ENCODE data around the gene PYGO1. TPM values are rescaled to one million over a fixed set of nuclear protein-coding genes. Genes with fewer than 3 reads are reported as not detected.

The PYGO1 gene
- total and polyA plus RNA-seq, 2 of the 8 experiments (the other 6 are each of a cell fraction or from before 2014, with no cell fraction given) = 0.50 to 1.1 TPM

DNA sequence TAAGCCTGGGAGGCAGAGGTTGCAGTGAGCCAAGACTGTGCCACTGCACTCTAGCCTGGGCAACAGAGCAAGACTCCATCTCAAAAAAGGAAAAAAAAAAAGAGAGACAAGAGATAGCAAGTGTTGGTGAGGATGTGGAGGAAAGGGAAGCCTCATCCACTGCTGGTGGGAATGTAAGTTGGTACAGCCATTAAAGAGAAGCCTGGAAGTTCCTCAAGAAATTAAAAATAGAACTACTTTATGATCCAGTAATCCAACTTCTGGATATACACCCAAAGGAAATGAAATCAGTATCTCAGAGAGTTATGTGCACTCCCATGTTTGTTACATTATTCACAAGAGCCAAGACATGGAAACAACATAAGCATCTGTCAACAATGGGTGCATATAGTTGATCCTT, 14.9 kb downstream of the PYGO1 start (continued):
- TF ChIP-seq, protein P1, sequence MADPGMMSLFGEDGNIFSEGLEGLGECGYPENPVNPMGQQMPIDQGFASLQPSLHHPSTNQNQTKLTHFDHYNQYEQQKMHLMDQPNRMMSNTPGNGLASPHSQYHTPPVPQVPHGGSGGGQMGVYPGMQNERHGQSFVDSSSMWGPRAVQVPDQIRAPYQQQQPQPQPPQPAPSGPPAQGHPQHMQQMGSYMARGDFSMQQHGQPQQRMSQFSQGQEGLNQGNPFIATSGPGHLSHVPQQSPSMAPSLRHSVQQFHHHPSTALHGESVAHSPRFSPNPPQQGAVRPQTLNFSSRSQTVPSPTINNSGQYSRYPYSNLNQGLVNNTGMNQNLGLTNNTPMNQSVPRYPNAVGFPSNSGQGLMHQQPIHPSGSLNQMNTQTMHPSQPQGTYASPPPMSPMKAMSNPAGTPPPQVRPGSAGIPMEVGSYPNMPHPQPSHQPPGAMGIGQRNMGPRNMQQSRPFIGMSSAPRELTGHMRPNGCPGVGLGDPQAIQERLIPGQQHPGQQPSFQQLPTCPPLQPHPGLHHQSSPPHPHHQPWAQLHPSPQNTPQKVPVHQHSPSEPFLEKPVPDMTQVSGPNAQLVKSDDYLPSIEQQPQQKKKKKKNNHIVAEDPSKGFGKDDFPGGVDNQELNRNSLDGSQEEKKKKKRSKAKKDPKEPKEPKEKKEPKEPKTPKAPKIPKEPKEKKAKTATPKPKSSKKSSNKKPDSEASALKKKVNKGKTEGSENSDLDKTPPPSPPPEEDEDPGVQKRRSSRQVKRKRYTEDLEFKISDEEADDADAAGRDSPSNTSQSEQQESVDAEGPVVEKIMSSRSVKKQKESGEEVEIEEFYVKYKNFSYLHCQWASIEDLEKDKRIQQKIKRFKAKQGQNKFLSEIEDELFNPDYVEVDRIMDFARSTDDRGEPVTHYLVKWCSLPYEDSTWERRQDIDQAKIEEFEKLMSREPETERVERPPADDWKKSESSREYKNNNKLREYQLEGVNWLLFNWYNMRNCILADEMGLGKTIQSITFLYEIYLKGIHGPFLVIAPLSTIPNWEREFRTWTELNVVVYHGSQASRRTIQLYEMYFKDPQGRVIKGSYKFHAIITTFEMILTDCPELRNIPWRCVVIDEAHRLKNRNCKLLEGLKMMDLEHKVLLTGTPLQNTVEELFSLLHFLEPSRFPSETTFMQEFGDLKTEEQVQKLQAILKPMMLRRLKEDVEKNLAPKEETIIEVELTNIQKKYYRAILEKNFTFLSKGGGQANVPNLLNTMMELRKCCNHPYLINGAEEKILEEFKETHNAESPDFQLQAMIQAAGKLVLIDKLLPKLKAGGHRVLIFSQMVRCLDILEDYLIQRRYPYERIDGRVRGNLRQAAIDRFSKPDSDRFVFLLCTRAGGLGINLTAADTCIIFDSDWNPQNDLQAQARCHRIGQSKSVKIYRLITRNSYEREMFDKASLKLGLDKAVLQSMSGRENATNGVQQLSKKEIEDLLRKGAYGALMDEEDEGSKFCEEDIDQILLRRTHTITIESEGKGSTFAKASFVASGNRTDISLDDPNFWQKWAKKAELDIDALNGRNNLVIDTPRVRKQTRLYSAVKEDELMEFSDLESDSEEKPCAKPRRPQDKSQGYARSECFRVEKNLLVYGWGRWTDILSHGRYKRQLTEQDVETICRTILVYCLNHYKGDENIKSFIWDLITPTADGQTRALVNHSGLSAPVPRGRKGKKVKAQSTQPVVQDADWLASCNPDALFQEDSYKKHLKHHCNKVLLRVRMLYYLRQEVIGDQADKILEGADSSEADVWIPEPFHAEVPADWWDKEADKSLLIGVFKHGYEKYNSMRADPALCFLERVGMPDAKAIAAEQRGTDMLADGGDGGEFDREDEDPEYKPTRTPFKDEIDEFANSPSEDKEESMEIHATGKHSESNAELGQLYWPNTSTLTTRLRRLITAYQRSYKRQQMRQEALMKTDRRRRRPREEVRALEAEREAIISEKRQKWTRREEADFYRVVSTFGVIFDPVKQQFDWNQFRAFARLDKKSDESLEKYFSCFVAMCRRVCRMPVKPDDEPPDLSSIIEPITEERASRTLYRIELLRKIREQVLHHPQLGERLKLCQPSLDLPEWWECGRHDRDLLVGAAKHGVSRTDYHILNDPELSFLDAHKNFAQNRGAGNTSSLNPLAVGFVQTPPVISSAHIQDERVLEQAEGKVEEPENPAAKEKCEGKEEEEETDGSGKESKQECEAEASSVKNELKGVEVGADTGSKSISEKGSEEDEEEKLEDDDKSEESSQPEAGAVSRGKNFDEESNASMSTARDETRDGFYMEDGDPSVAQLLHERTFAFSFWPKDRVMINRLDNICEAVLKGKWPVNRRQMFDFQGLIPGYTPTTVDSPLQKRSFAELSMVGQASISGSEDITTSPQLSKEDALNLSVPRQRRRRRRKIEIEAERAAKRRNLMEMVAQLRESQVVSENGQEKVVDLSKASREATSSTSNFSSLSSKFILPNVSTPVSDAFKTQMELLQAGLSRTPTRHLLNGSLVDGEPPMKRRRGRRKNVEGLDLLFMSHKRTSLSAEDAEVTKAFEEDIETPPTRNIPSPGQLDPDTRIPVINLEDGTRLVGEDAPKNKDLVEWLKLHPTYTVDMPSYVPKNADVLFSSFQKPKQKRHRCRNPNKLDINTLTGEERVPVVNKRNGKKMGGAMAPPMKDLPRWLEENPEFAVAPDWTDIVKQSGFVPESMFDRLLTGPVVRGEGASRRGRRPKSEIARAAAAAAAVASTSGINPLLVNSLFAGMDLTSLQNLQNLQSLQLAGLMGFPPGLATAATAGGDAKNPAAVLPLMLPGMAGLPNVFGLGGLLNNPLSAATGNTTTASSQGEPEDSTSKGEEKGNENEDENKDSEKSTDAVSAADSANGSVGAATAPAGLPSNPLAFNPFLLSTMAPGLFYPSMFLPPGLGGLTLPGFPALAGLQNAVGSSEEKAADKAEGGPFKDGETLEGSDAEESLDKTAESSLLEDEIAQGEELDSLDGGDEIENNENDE (IDR thresholded peaks at IDR 0.05; ENCODE audit: insufficient replicate concordance, low read length) = no peak
- TF ChIP-seq RAD21 (IDR thresholded peaks at IDR 0.05 in 1 of 2, conservative IDR thresholded peaks at IDR 0.05 in 1 of 2; ENCODE audit: low read depth in 2 of 2, low read length in 2 of 2) (no peak), RNF2 (IDR thresholded peaks at IDR 0.05; ENCODE audit: borderline replicate concordance, low read depth, low read length, missing control alignments, poor library complexity, severe bottlenecking) (no peak), HDAC6 (IDR thresholded peaks at IDR 0.05; ENCODE audit: low read depth, low read length) (no peak), FOSL1 (IDR thresholded peaks at IDR 0.05; ENCODE audit: insufficient read depth, low read depth, low read length) (no peak), CBX8 (IDR thresholded peaks at IDR 0.05; ENCODE audit: borderline replicate concordance, low read depth, low read length) (no peak), EGR1 (IDR thresholded peaks at IDR 0.05; ENCODE audit: borderline replicate concordance, low read depth, low read length) (no peak), CREB1 (IDR thresholded peaks at IDR 0.05) (no peak), EP300 (IDR thresholded peaks at IDR 0.05; ENCODE audit: borderline replicate concordance in 1 of 2, low read depth in 2 of 2, low read length in 2 of 2) (no peak)
- TF ChIP-seq, protein P2, sequence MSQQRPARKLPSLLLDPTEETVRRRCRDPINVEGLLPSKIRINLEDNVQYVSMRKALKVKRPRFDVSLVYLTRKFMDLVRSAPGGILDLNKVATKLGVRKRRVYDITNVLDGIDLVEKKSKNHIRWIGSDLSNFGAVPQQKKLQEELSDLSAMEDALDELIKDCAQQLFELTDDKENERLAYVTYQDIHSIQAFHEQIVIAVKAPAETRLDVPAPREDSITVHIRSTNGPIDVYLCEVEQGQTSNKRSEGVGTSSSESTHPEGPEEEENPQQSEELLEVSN (IDR thresholded peaks at IDR 0.05) = no peak
